Measurements from ENCODE around the gene DQX1.

Gene DQX1

DNA sequence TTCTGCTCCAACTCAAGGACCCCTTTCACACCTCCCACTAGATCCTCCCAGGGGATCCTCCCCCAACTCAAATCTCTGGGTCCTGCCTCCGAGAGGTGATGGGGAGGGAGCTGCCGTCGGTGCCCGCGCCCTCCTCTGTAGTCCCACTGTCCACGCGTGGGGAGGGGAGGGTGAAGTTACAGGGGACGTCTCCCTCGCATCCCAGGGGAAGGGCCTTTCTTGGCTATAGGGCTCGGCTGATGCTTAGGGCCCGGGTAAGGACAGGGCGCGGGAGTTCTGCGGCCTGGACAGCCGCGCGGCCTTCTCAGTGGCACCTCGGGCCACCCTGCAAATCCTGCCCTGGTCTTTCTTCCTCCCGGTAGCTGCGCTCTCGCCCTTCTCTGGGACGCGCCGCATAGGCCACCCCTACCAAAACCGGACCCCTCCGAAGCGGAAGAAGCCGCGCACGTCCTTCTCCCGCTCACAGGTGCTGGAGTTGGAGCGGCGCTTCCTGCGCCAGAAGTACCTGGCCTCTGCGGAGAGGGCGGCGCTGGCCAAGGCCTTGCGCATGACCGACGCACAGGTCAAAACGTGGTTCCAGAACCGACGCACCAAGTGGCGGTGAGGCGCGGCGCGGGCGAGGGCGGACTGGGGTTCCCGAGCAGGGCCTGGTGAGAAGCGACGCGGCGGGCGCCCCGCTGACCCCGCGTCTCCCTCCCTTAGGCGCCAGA, 10.6 kb downstream of the DQX1 start:
- H3K4me3 ChIP-seq (ENCODE audit: low read length) = peak overlapping the region; percentile 1; the same call in 1 of the 2 replicates
- TF ChIP-seq ZNF274 (IDR thresholded peaks at IDR 0.05; ENCODE audit: low read depth, low read length) = no peak

DNA sequence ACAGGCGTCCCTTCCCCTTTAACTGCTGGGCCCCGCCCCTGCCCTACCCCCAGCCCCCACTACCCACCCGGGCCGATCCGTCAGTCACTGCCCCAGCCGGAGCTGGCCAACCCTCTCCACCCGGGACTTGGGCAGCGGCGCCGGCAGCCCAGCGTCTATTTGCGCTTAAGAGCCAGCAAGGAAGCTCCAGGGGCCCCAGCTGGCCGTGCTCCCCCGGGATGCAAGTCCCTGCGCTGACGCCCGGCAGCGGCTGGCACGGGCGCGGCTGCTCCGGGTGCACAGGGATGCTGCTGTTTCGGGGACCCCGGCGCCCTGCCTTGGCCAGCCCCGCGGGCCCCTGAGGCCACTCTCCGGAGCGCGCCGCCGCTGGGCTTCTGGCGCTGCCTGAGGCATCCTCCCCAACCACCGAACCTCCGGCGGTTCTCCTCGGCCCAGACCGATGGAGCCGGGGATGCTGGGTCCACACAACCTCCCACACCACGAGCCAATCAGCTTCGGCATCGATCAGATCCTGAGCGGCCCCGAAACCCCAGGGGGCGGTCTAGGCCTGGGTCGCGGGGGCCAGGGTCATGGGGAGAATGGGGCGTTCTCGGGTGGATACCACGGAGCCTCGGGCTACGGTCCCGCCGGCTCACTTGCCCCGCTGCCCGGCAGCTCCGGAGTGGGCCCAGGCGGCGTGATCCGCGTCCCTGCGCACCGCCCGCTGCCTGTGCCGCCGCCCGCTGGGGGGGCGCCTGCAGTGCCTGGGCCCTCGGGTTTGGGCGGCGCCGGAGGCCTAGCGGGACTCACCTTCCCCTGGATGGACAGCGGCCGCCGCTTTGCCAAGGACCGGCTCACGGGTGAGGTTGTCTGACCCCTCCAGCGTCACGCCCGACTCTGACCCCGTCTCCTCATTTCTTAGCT, 11.4 kb downstream of the DQX1 start, which contains the start of gene TLX2:
TLX2 (plus strand) TSS at position 83 of the 903 bp plus-strand sequence; CDS start at position 440, 357 bp downstream.
- no peak within 1 kb of the TSS; the same call in 1 of the 2 replicates for H3K4me3 ChIP-seq (ENCODE audit: low read length)

DNA sequence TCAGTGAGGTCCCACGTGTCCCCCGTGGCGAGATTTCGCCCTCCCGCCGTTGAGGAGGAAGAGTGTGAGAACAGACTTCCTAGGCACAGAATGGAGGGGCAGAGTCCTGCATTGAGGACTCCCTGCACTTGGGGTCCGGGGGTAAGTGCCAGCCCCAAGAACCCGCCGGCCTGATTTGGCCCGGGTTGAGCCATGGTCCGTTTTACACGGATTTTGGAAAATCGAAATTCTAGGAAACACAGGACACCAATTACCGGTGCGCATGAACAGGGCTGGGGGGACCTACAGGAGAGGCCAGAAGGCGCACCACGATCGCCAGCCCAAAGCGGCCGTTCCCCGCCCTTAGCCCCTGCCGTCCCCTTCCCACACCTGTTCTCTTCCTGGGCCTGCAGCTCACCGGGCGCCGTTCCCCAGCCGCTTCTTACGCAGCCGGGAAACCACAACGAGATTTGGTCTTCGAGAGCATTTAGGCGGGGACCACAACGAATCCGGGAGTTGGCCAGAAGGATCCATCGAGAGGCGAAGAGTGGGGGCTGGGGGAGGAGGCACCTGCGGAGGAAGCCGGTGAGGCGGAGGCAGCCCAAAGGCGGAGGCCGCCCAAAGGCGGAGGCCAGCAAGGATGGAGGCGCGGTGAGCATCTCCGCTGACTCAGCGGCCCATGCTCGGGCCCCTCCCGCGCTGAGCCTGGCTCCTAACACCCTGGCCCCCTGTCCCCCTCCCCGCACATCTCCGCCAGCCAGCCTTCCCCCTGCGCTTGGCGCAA, 12.2 kb downstream of the DQX1 start:
- TF ChIP-seq ZNF274 (IDR thresholded peaks at IDR 0.05; ENCODE audit: low read depth, low read length) = no peak
- H3K4me3 ChIP-seq (ENCODE audit: low read length) = no peak overlapping the region

More for the DNA sequence above, 11.4 kb downstream of the DQX1 start, which contains the start of gene TLX2:
- TF ChIP-seq ZNF274 (IDR thresholded peaks at IDR 0.05; ENCODE audit: low read depth, low read length) = no peak

DNA sequence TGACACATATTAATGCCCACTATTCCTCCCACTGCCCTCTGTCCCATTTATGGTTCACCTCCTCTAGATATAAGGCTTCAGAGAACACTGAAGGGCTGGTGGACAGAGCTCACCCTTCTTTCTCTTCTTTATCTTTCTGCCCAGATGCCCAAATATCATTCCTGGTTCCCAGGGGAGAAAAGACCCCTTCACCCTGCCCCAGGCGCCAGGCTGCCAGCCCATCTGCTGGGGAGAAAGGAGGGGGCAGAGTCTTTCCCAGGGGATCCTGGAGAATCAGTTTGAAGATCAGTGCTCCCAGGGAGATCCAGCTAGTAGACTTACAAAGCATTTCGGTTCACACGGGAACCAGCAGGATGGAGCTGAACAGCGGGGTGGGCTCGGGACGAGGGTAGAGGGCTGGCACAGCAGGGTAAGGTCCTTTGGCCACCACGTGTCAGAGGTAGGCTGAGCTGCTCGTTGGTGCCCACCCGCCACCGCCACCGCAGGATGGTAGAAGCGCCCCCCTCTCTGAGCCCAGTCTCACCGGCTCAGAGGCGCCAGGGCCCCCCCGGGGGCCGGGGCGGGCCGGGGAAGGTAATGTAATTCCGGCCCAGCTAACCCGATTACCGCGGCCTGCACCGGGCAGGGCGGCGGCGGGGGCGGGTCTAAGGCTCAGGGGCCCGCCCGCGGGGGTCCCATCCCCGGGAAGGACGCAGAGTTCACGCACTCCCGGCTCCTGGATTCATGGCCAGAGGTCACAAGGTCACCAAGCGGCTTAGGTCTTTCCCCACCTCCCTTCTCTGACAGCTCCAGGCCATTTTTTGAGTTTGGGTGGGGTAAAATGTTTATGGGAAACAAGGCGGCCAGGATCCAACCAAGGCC, 13.1 kb downstream of the DQX1 start:
- no peak overlapping the region for H3K4me3 ChIP-seq (ENCODE audit: low read length)
- no peak for TF ChIP-seq ZNF274 (IDR thresholded peaks at IDR 0.05; ENCODE audit: low read depth, low read length)

DNA sequence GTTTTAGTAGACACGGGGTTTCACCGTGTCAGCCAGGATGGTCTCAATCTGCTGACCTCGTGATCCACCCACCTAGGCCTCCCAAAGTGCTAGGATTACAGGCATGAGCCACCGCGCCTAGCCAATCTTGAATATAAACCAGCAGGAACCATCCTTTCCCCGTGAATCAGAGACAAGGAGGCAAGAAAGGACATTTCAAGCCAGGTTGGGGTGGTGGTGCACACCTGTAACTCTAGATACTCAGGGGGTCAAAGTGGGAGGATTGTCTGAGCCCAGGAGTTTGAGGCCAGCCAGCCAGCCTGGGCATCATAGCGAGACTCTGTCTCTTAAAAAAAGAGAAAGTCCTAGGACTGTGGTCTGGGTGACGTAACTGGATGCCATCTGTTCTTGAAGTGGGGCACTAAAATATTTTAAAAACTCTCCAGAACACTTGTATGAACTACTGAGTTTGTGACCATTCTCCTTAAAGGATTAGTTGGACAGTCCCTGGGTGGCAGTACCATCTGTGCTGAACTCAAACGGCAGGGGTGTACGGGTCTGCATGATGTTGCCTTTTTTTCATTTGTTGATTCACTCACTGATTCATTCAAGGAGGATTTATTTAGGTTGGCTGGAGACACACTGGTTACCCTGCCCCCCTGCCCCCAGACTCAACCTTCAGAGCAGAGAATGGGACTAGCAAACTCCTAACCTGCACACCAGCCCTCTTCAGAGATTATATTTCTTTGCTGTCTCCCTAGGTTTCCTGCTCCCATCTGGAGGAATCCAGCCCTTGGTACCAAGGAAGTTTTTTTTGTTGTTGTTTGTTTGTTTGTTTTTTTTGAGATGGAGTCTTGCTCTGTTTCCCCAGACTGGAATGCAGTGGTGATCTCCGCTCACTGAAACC, 14.7 kb downstream of the DQX1 start:
- no peak for TF ChIP-seq ZNF274 (IDR thresholded peaks at IDR 0.05; ENCODE audit: low read depth, low read length)
- no peak overlapping the region for H3K4me3 ChIP-seq (ENCODE audit: low read length)

DNA sequence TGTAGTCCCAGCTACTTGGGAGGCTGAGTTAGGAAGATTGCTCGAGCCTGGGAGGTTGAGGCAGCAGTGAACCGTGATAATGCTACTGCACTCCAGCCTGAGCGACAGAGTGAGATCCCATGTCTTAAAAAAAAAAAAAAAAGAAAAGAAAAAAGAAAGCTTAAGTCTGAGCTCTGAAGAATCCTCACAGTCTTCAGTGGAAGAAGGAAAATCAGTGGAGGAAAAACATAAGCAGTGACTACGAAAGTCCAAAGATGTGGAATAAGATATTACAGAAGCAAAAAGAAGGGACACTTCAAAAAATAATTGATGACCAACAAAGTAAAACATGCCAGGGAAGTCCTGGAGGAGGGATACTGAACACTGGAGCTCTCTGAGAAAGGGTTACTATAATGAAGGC, 15.8 kb downstream of the DQX1 start:
- H3K4me3 ChIP-seq (ENCODE audit: low read length) = no peak overlapping the region
- no peak for TF ChIP-seq ZNF274 (IDR thresholded peaks at IDR 0.05; ENCODE audit: low read depth, low read length)

DNA sequence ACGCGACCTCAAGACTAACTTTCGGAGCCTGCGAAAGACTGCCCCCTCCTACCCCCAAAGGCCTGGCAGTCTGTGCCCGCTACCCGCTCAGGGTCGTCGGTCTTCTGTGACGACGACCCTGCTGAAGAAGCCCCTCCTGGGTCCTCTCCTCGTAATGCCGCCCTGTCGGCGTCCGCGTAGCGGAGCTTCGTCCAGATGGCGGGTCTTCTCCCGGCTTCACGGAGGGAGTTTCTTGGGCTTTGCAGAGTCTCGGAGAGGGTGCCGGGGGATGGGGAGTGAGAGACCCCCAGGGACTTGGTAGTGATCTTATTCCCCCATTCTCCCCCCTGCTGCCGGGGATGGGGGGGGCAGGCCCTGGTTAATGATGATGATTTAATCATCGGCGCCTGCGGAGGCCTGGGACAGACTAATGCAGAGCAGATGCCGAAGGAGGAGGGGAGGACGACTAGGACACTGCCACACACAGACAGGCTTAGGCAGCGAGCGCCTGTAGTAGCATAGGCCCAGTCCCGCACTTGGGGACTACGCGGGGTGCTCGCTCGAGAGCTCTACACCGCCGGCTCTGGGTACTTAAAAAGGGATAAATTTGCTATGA, 18.0 kb downstream of the DQX1 start:
- TF ChIP-seq ZNF274 (IDR thresholded peaks at IDR 0.05; ENCODE audit: low read depth, low read length) = no peak
- H3K4me3 ChIP-seq (ENCODE audit: low read length) = peak overlapping the region; percentile 65; the same call in 1 of the 2 replicates

DNA sequence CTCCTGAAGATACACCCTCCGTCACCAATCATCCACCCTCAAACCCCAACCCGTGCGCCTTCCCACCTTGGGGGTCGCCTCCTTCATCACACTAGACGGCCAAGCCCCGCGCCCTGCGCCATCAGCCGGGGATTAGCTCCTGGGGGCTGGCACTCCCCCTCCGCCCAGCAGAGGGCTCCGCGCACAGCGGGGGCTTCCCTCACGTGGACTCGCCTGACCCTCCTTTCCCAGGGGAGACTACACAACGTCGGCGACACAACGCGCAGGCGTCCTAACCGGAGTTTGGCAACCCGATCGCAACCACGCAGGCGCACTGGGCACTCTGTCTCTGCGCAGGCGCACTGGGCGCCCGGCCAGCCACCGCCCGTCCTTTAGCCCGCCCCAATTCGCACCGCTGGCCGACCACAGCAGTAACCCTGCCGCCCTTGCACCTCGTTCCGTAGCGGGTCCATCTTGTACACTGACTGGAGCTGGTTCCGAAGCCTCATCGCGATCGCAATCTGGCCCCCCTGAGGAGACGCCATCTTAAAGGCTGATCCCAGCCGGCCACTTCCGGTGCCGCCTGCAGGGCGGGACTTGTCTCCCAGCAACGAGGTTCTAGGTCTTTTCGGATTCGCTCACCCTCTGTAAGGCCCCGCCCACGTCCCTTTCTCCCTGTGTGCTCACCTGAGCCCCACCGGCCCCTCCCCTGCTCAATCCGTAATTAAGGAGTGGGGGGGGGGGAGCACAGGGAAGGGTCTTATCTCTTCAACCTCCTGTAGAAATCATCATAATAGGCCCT, 18.7 kb downstream of the DQX1 start, which contains the start of gene PCGF1:
PCGF1 (minus strand) TSS at position 551 of the 781 bp plus-strand sequence; CDS start at position 524, 27 bp downstream.
- no peak for TF ChIP-seq ZNF274 (IDR thresholded peaks at IDR 0.05; ENCODE audit: low read depth, low read length)
- H3K4me3 ChIP-seq (ENCODE audit: low read length) = peak within 1 kb of the TSS; percentile 65

DNA sequence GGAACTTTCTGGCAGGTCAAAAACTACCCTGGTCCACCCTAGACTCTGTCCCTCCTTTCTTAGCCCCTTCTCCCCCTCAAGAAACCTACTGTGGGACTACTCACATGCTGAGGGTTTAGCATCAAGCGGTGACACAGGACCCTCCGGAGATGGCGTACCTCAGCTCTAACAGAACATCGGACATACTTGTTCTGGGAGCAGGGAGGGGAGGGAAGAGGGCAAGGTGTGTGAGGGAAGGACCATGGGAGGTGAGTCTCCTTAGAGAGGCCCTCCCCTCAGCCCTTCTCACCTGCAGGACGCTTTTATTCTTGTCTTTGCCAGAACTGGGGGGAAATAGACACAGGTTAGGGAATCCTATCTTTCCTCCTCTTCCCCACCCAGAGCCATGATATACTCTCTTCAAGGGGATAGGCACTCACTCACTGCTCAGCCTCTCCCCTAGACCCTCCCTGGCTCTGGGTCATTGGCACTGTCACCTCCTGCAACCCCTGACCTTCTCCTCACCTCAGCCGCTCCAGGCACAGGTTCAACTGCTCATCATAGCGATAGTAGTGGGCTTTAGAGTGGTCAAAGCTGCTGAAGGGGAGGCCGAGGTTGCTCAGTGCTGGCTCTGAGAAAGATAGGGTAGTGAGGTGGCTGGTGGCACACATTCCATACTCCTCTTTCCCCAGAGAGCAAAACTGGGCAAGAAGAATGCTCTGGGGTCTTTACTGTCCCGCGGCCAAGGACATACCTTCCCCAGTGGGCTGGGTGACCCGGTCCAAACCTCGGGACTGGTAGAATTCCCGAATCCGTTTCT, 20.4 kb downstream of the DQX1 start:
- no peak for TF ChIP-seq ZNF274 (IDR thresholded peaks at IDR 0.05; ENCODE audit: low read depth, low read length)
- H3K4me3 ChIP-seq (ENCODE audit: low read length) = no peak overlapping the region

DNA sequence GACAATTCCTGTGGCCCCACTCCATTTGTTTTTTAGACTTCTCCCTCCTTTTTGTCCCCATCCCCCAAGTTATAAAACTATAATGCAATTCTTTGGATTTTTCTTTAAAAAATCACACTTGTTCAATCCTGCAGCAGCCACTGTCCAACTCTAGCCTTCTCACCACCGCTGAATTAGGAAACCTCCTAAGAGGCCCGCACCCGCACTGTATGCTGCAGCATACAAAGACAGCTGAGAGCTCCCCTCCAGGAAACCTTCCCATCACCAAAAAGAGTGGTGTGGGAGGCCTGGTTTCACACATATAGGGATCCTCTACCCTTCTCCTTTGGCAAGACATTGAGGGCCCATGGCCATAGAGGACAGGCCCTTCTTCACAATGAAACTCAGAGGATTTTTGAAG, 21.4 kb downstream of the DQX1 start:
- H3K4me3 ChIP-seq (ENCODE audit: low read length) = no peak overlapping the region
- TF ChIP-seq ZNF274 (IDR thresholded peaks at IDR 0.05; ENCODE audit: low read depth, low read length) = no peak
